ENCODE results near the gene CHRFAM7A.
"Not testable (repeated sequence)": the region's sequence is repeated elsewhere in the genome, so short reads cannot be mapped to it uniquely, and the experiment has no call there.

DNA sequence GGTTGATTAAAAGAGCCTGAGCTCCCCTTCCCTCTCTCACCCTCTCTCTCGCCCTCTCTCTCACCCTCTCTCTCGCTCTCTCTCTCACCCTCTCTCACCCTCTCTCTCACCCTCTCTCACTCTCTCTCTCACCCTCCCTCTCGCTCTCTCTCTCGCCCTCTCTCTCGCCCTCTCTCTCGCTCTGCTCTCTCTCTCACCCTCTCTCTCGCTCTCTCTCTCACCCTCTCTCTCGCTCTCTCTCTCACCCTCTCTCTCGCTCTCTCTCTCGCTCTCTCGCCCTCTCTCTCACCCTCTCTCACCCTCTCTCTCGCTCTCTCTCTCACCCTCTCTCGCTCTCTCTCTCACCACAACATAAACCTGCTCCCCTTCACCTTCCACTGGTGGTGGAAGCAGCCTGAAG is 67.2 kb downstream of the CHRFAM7A start:
- TF ChIP-seq, protein P1, sequence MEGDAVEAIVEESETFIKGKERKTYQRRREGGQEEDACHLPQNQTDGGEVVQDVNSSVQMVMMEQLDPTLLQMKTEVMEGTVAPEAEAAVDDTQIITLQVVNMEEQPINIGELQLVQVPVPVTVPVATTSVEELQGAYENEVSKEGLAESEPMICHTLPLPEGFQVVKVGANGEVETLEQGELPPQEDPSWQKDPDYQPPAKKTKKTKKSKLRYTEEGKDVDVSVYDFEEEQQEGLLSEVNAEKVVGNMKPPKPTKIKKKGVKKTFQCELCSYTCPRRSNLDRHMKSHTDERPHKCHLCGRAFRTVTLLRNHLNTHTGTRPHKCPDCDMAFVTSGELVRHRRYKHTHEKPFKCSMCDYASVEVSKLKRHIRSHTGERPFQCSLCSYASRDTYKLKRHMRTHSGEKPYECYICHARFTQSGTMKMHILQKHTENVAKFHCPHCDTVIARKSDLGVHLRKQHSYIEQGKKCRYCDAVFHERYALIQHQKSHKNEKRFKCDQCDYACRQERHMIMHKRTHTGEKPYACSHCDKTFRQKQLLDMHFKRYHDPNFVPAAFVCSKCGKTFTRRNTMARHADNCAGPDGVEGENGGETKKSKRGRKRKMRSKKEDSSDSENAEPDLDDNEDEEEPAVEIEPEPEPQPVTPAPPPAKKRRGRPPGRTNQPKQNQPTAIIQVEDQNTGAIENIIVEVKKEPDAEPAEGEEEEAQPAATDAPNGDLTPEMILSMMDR (IDR thresholded peaks at IDR 0.05), result not testable (repeated sequence)
- not testable (repeated sequence) for TF ChIP-seq POLR2AphosphoS5 (IDR thresholded peaks at IDR 0.05)
